Upper lobe of left lung (tissue), 6 donors: ENCODE measurements around the gene PDK1. TPM values are rescaled to one million over a fixed set of nuclear protein-coding genes. Genes with fewer than 3 reads are reported as not detected.

Experiments
- ATAC-seq, 2 donors: fragments of 200-7000 bp; cut with Tn5 transposase; one replicate each; pipeline ENCODE4 v1.9.1; 2022; ENCODE audit warnings: mild to moderate bottlenecking in 2 of 2, moderate library complexity in 2 of 2; ENCODE audit not compliant: low FRiP score in 2 of 2
- DNase-seq, 2 donors: peaks; one replicate each; pipeline ENCODE4 v3.0.0-alpha.2; 2019 to 2020
- H3K27ac ChIP-seq, 4 donors: fragments of 200-600 bp; sonication (generic); one replicate each; pipeline ENCODE4 v1.5.1; 2016 to 2019
- H3K27me3 ChIP-seq, 4 donors: fragments of 200-600 bp; sonication (generic); one replicate each; pipeline ENCODE4 v1.5.1; 2017 to 2019
- H3K36me3 ChIP-seq, 4 donors: fragments of 200-600 bp; sonication (generic); one replicate each; pipeline ENCODE4 v1.5.1; 2016 to 2019
- H3K4me1 ChIP-seq, 4 donors: fragments of 200-600 bp; sonication (generic); one replicate each; pipeline ENCODE4 v1.5.1; 2018 to 2019
- H3K4me3 ChIP-seq, 4 donors: fragments of 200-600 bp; sonication (generic); one replicate each; pipeline ENCODE4 v1.5.1; 2017 to 2019; ENCODE audit warnings: mild to moderate bottlenecking in 2 of 4, moderate library complexity in 1 of 4
- H3K9me3 ChIP-seq, 4 donors: fragments of 200-600 bp; sonication (generic); one replicate each; pipeline ENCODE4 v1.5.1; 2018 to 2019
- CTCF ChIP-seq, 6 experiments: fragments of 450-650 bp in 4 of 6; fragments of 200-600 bp in 2 of 6; sonication (generic) in 2 of 6; IDR thresholded peaks; one replicate each; pipeline ENCODE4 v1.5.1; 2016 to 2019; ENCODE audit warnings: antibody characterized with exemption in 6 of 6
- EP300 ChIP-seq, 4 donors: sonication (generic); formaldehyde crosslinking; IDR thresholded peaks; one replicate each; pipeline ENCODE4 v1.5.1; 2017; ENCODE audit warnings: antibody characterized with exemption in 4 of 4, control low read depth in 2 of 4
- POLR2A ChIP-seq, 4 donors: fragments of 450-650 bp; IDR thresholded peaks; one replicate each; pipeline ENCODE4 v1.5.1; 2016 to 2017; ENCODE audit warnings: antibody characterized with exemption in 4 of 4, mild to moderate bottlenecking in 2 of 4
- POLR2AphosphoS5 ChIP-seq, 2 donors: sonication (generic); formaldehyde crosslinking; IDR thresholded peaks; one replicate each; pipeline ENCODE4 v1.5.1; 2017; ENCODE audit warnings: antibody characterized with exemption in 2 of 2
- WGBS, 2 donors: methylation state at CpG; one replicate each; pipeline ENCODE4 v1.1.5; 2017 to 2018; 5-methylcytosine and 5-hydroxymethylcytosine counted together
- total RNA-seq, 6 donors: library from RNA; depleted of rRNA in 4 of 6; stranded (reverse); fragments of >200 nt in 4 of 6; gene quantifications; one replicate each; pipeline versions ENCODE4 v1.1.0 to v1.2.1, GENCODE V29; 2016 to 2021
- donor health status: DM: no; HTN: no; CAD: no; lungs with moderate emphysema.
- donor health status: DM: no; HTN: yes; CAD: no; lungs with severe emphysema.

Gene PDK1
- total RNA-seq, 6 donors from 2014 or later, result 5.6 to 40.9 (median 13.8) TPM

DNA sequence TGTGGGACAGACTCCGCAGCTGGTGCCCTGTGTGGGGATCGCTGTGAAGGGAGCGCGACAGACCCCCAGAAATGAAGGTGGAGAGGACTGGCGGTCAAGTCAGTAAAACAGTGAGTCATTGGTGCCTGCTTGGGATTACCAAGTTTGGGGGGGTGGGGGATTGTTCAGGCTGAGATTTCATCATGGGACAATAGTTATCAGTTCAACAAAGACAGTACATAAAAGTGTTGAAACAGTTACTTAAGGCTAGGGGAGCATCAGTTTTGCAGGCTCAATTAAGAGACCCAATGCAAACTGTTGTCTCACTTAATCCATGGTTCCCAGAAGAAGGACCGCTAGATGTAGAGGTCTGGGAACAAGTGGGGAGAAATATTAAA is 42.4 kb upstream of the PDK1 start:
- no peak for ATAC-seq
- peak in 1 of 2 donors; percentile 12 for DNase-seq
- H3K9me3 ChIP-seq, result peaks cover 0 to 25% (median 22%) of the 10 kb centered on the region in 4 donors
- TF ChIP-seq CTCF (IDR thresholded peaks at IDR 0.05) (no peak), POLR2A (IDR thresholded peaks at IDR 0.05) (no peak), EP300 (IDR thresholded peaks at IDR 0.05) (no peak), POLR2AphosphoS5 (IDR thresholded peaks at IDR 0.05) (no peak)
- H3K4me1 ChIP-seq, result no peaks in the 10 kb centered on the region
- no peak overlapping the region for H3K4me3 ChIP-seq
- no peaks in the 10 kb centered on the region for H3K27me3 ChIP-seq
- H3K27ac ChIP-seq, result no peak overlapping the region
- WGBS, 2 donors, result 86 to 99% methylated on average over 6 of the region's 6 CpGs
- peaks cover 0 to 4% (median 0%) of the 10 kb centered on the region in 4 donors for H3K36me3 ChIP-seq

DNA sequence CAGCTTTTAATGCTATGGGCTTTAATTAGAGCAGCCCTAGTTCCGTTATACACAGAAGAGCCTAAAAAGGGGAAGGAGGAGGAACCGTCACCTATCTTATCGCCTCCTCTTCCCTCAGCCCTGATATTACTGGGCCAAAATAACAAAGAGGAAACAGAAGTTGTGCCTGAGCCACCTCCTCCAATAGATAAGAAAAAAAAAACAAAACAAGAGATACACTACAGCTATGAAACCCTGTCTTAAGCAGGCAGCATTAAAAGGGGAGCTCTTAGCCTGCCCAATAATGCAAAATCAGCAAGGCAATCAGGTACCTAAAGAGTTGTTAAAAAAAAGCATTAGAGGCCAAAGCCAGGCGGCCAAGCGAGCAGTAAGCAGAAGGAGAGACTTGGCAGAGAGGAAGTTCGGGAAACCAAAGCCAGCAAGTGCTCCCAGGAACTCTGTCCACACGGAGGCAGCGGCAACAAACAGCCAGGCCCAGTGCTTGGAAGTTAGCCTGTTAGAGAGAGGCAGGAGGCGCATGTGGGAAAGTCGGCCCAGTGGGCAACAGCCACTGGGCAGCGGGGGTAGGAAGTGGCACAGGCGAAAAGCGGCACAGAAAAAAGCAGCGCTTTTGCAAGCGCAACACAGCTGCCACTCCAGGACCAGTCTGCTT is 41.8 kb upstream of the PDK1 start:
- Histone ChIP-seq H3K4me1 (no peaks in the 10 kb centered on the region), H3K4me3 (no peak overlapping the region), H3K27ac (no peak overlapping the region), H3K27me3 (no peaks in the 10 kb centered on the region), H3K36me3 (no peaks in the 10 kb centered on the region), H3K9me3 (peaks cover 0 to 25% (median 22%) of the 10 kb centered on the region in 4 donors)
- no peak for TF ChIP-seq EP300 (IDR thresholded peaks at IDR 0.05)
- no peak for TF ChIP-seq POLR2A (IDR thresholded peaks at IDR 0.05)
- TF ChIP-seq POLR2AphosphoS5 (IDR thresholded peaks at IDR 0.05), result no peak
- TF ChIP-seq CTCF (IDR thresholded peaks at IDR 0.05), result no peak
- DNase-seq, result peak in 1 of 2 donors; percentile 20
- peak; percentile 22 to 59 for ATAC-seq
- WGBS, 2 donors, result 75 to 95% methylated on average over 15 of the region's 15 CpGs

- peaks cover 0 to 30% (median 24%) of the 10 kb centered on the region in 4 donors for H3K9me3 ChIP-seq
- no peaks in the 10 kb centered on the region for H3K4me1 ChIP-seq
- ATAC-seq, result no peak
- 60 to 65% methylated on average over 1 of the region's 1 CpG for WGBS, 2 donors
- H3K27ac ChIP-seq, result no peak overlapping the region
- no peak for DNase-seq
- H3K36me3 ChIP-seq, result no peaks in the 10 kb centered on the region
- H3K4me3 ChIP-seq, result no peak overlapping the region
- H3K27me3 ChIP-seq, result no peaks in the 10 kb centered on the region
- TF ChIP-seq EP300 (IDR thresholded peaks at IDR 0.05) (no peak), POLR2AphosphoS5 (IDR thresholded peaks at IDR 0.05) (no peak), POLR2A (IDR thresholded peaks at IDR 0.05) (no peak), CTCF (IDR thresholded peaks at IDR 0.05) (no peak)
These were observed 39.6 kb upstream of the PDK1 start for GRCh38 chr2:172516299-172516698.

GRCh38 chr2:172518995-172519394 is 36.9 kb upstream of the PDK1 start:
- no peak overlapping the region for H3K27ac ChIP-seq
- TF ChIP-seq POLR2A (IDR thresholded peaks at IDR 0.05) (no peak), EP300 (IDR thresholded peaks at IDR 0.05) (no peak), CTCF (IDR thresholded peaks at IDR 0.05) (no peak), POLR2AphosphoS5 (IDR thresholded peaks at IDR 0.05) (no peak)
- DNase-seq (no peak), ATAC-seq (no peak)
- H3K4me1 ChIP-seq, result no peaks in the 10 kb centered on the region
- H3K9me3 ChIP-seq, result peaks cover 0 to 9% (median 3%) of the 10 kb centered on the region in 4 donors
- H3K36me3 ChIP-seq, result no peaks in the 10 kb centered on the region
- no peaks in the 10 kb centered on the region for H3K27me3 ChIP-seq
- no peak overlapping the region for H3K4me3 ChIP-seq

GRCh38 chr2:172525601-172526000 is 30.3 kb upstream of the PDK1 start:
- H3K27me3 ChIP-seq, result no peaks in the 10 kb centered on the region
- no peak overlapping the region for H3K27ac ChIP-seq
- DNase-seq (no peak), ATAC-seq (no peak)
- H3K9me3 ChIP-seq, result peaks cover 8 to 15% (median 12%) of the 10 kb centered on the region in 4 donors
- TF ChIP-seq EP300 (IDR thresholded peaks at IDR 0.05) (no peak), CTCF (IDR thresholded peaks at IDR 0.05) (no peak), POLR2A (IDR thresholded peaks at IDR 0.05) (no peak), POLR2AphosphoS5 (IDR thresholded peaks at IDR 0.05) (no peak)
- H3K36me3 ChIP-seq, result no peaks in the 10 kb centered on the region
- WGBS, 2 donors, result 98% methylated on average over 4 of the region's 4 CpGs
- no peaks in the 10 kb centered on the region for H3K4me1 ChIP-seq
- no peak overlapping the region for H3K4me3 ChIP-seq
